Liver (tissue), 3 donors: ENCODE data around the gene VWA7.

Experiments used
- CTCF ChIP-seq: fragments of 150-350 bp; IDR thresholded peaks from 2 replicates; pipeline ENCODE4 v1.5.1; 2017; ENCODE audit warnings: improper control_type of control experiment, low read depth, low read length; ENCODE audit not compliant: missing input control
- HNF4A ChIP-seq, 2 donors: conservative IDR thresholded peaks; 2 replicates each; pipeline ENCODE4 v1.6.1; 2016; ENCODE audit warnings: antibody characterized with exemption in 2 of 2, mild to moderate bottlenecking in 2 of 2
- MAX ChIP-seq: IDR thresholded peaks from 2 replicates; pipeline ENCODE4 v1.6.1; 2016; ENCODE audit warnings: antibody characterized with exemption
- SP1 ChIP-seq: IDR thresholded peaks from 2 replicates; pipeline ENCODE4 v1.6.1; 2018; ENCODE audit warnings: antibody characterized with exemption, mild to moderate bottlenecking
- donor health status: healthy.
- donor health status: healthy.

- TF ChIP-seq CTCF (no peak), SP1 (no peak), MAX (no peak), HNF4A (conservative IDR thresholded peaks at IDR 0.05) (no peak)
Measured at GRCh38 chr6:31741815-31742214, 35.3 kb downstream of the VWA7 start.
